Fibroblast of lung (primary cell): ENCODE data around the gene ADAMTS3. TPM values are rescaled to one million over a fixed set of nuclear protein-coding genes. Genes with fewer than 3 reads are reported as not detected.

Experiments used
- DNase-seq, 2 donors: peaks; one replicate each; pipeline versions ENCODE4 v3.0.0 to v3.0.0-alpha.2; 2010; ENCODE audit warnings: low read depth in 2 of 2
- H2AFZ ChIP-seq: 2 replicates; pipeline ENCODE4 v1.5.1; 2012; ENCODE audit warnings: low read length, control low read depth, inconsistent platforms
- H3K27ac ChIP-seq: 2 replicates; pipeline ENCODE4 v1.5.1; 2011; ENCODE audit warnings: low read length, control low read depth; ENCODE audit not compliant: insufficient read depth
- H3K27me3 ChIP-seq: 2 replicates; pipeline ENCODE4 v1.5.1; 2011; ENCODE audit warnings: mild to moderate bottlenecking, low read length; ENCODE audit not compliant: control insufficient read depth, insufficient read depth
- H3K36me3 ChIP-seq: 2 replicates; pipeline ENCODE4 v1.5.1; 2011; ENCODE audit warnings: low read length; ENCODE audit not compliant: control insufficient read depth, insufficient read depth
- H3K4me1 ChIP-seq: 2 replicates; pipeline ENCODE4 v1.5.1; 2011; ENCODE audit warnings: low read length; ENCODE audit not compliant: control insufficient read depth, insufficient read depth; ENCODE audit errors: extremely low read depth
- H3K4me2 ChIP-seq: 2 replicates; pipeline ENCODE4 v1.5.1; 2011; ENCODE audit warnings: low read length, control low read depth; ENCODE audit not compliant: insufficient read depth; ENCODE audit errors: extremely low read depth
- H3K4me3 ChIP-seq, 4 experiments: fragments of 200-600 bp in 1 of 4; sonication (generic) in 1 of 4; replicated peaks in 1 of 4; 2 replicates each; pipeline ENCODE4 v1.5.1; 2011 to 2016; ENCODE audit warnings: low read length in 4 of 4, low read depth in 3 of 4, mild to moderate bottlenecking in 3 of 4, control low read depth in 2 of 4, inconsistent platforms in 1 of 4, mixed read lengths in 1 of 4; ENCODE audit not compliant: insufficient read depth in 1 of 4; ENCODE audit errors: control extremely low read depth in 1 of 4
- H3K79me2 ChIP-seq: 2 replicates; pipeline ENCODE4 v1.5.1; 2012; ENCODE audit warnings: mild to moderate bottlenecking, low read length, inconsistent platforms; ENCODE audit not compliant: control insufficient read depth, insufficient read depth
- H3K9ac ChIP-seq: 2 replicates; pipeline ENCODE4 v1.5.1; 2011; ENCODE audit warnings: mild to moderate bottlenecking, low read length, control low read depth; ENCODE audit not compliant: insufficient read depth
- H3K9me3 ChIP-seq: 2 replicates; pipeline ENCODE4 v1.5.1; 2012; ENCODE audit warnings: low read depth, low read length; ENCODE audit not compliant: control insufficient read depth, insufficient read depth
- H4K20me1 ChIP-seq: 2 replicates; pipeline ENCODE4 v1.5.1; 2011; ENCODE audit warnings: low read length; ENCODE audit not compliant: control insufficient read depth, insufficient read depth; ENCODE audit errors: extremely low read depth
- EZH2 ChIP-seq: IDR thresholded peaks from 2 replicates; pipeline ENCODE4 v1.5.1; 2012; ENCODE audit warnings: low read length, control low read depth, mild to moderate bottlenecking; ENCODE audit errors: missing control alignments
- polyA plus RNA-seq, 2 donors: library from polyadenylated mRNA; depleted of rRNA in 1 of 2; stranded (reverse) in 1 of 2; unstranded in 1 of 2; fragments of >200 nt; gene quantifications; 2 replicates each; pipeline ENCODE4 v1.2.1, GENCODE V29; 2011 to 2012; ENCODE audit warnings: missing spikeins in 1 of 2
- total RNA-seq: library from RNA; depleted of rRNA; stranded (reverse); fragments of >200 nt; gene quantifications from 2 replicates; pipeline ENCODE4 v1.2.1, GENCODE V29; 2014
- TF ChIP-seq, protein P1 (sequence below), 2 donors: IDR thresholded peaks in 1 of 2; conservative IDR thresholded peaks in 1 of 2; 1 replicate in 1 of 2; 2 replicates in 1 of 2; pipeline ENCODE4 v1.5.1; 2011 to 2012; ENCODE audit warnings: low read length in 2 of 2, control low read depth in 1 of 2, inconsistent platforms in 1 of 2, low read depth in 1 of 2, mild to moderate bottlenecking in 1 of 2

ADAMTS3 gene
- total and polyA plus RNA-seq, 2 donors (not counting 1 experiment from before 2014, with no cell fraction given): 0.86 to 2.1 TPM

DNA sequence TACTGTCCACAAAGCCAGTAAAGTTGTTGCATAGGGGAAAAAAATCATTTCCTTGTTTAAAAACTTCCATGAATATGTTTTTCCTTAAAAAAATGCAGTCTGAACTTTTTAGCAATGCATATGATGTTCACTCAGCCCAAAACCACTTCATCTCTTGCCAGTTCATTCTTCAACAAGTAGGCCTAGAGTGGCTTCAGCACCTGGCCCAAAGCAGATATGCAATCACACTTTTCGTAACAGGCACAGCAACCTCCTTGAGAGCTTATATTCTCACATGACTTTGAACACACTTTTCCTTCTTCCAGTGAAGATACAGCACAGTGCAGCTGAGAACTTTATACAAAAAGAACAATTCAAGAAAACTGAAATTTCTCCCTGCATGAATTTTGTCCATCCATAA lies 128.6 kb downstream of the ADAMTS3 start:
- Histone ChIP-seq H3K4me3 (no peak overlapping the region), H4K20me1 (no peaks in the 10 kb centered on the region), H3K4me2 (no peak overlapping the region), H3K36me3 (no peaks in the 10 kb centered on the region), H3K27me3 (no peaks in the 10 kb centered on the region), H3K79me2 (no peaks in the 10 kb centered on the region), H2AFZ (no peak overlapping the region), H3K9me3 (no peaks in the 10 kb centered on the region), H3K4me1 (no peaks in the 10 kb centered on the region), H3K9ac (no peak overlapping the region), H3K27ac (no peak overlapping the region)
- TF ChIP-seq, protein P1, sequence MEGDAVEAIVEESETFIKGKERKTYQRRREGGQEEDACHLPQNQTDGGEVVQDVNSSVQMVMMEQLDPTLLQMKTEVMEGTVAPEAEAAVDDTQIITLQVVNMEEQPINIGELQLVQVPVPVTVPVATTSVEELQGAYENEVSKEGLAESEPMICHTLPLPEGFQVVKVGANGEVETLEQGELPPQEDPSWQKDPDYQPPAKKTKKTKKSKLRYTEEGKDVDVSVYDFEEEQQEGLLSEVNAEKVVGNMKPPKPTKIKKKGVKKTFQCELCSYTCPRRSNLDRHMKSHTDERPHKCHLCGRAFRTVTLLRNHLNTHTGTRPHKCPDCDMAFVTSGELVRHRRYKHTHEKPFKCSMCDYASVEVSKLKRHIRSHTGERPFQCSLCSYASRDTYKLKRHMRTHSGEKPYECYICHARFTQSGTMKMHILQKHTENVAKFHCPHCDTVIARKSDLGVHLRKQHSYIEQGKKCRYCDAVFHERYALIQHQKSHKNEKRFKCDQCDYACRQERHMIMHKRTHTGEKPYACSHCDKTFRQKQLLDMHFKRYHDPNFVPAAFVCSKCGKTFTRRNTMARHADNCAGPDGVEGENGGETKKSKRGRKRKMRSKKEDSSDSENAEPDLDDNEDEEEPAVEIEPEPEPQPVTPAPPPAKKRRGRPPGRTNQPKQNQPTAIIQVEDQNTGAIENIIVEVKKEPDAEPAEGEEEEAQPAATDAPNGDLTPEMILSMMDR (conservative IDR thresholded peaks at IDR 0.05 in 1 of 2, IDR thresholded peaks at IDR 0.05 in 1 of 2; ENCODE audit: low read depth in 1 of 2, low read length in 2 of 2): no peak
- no peak for TF ChIP-seq EZH2
- no peak for DNase-seq

DNA sequence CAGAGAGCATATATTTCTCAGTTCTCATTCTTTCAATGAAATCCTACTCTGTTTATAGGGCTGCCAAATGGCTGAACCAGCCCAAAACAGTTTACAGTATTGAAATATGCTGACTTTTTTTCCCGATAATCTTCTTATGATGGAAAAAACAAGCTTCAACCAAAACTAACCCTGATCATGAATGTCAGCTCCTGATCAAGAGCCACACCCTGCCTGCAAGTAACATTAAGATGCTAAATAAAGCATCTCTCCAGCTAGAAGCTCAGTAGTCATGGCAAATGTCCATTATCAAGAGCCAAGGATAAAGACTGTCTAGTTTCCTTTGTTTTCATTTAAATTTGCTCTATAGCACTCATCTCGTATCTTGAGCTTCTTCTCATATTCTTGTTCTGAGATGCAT lies 136.0 kb downstream of the ADAMTS3 start:
- Histone ChIP-seq H3K9ac (no peak overlapping the region), H3K27me3 (no peaks in the 10 kb centered on the region), H3K4me2 (no peak overlapping the region), H3K36me3 (no peaks in the 10 kb centered on the region), H3K79me2 (no peaks in the 10 kb centered on the region), H3K4me1 (no peaks in the 10 kb centered on the region), H3K9me3 (no peaks in the 10 kb centered on the region), H3K27ac (no peak overlapping the region), H3K4me3 (no peak overlapping the region), H2AFZ (no peak overlapping the region), H4K20me1 (no peaks in the 10 kb centered on the region)
- DNase-seq: no peak
- TF ChIP-seq, protein P1 (conservative IDR thresholded peaks at IDR 0.05 in 1 of 2, IDR thresholded peaks at IDR 0.05 in 1 of 2; ENCODE audit: low read depth in 1 of 2, low read length in 2 of 2): no peak
- TF ChIP-seq EZH2: no peak

DNA sequence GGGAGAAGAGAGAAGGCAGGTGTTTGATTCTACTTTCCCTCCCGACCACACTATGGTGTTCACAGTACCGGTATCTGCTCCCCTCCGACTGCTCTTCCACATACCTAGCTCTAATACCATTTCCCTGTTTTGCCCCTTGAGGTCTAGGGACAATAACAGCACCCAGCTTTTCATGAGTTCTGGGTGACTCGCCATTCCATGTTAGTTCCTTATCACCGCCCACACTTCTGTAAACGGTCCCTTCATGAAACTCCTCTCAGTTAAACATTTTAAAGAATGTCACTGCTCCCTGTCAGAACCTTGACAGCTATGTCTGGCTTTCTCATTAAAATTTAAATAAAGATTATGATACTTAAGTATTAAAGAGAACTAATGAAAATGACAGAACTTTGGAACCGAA lies 136.7 kb downstream of the ADAMTS3 start:
- peak in 1 of 2 donors; percentile 6 for DNase-seq
- no peak overlapping the region for H2AFZ ChIP-seq
- no peak overlapping the region for H3K4me3 ChIP-seq
- no peak overlapping the region for H3K4me2 ChIP-seq
- no peaks in the 10 kb centered on the region for H3K9me3 ChIP-seq
- H3K79me2 ChIP-seq: no peaks in the 10 kb centered on the region
- H3K4me1 ChIP-seq: no peaks in the 10 kb centered on the region
- H3K27me3 ChIP-seq: no peaks in the 10 kb centered on the region
- no peak overlapping the region for H3K27ac ChIP-seq
- no peaks in the 10 kb centered on the region for H4K20me1 ChIP-seq
- H3K36me3 ChIP-seq: no peaks in the 10 kb centered on the region
- no peak for TF ChIP-seq EZH2
- TF ChIP-seq, protein P1 (conservative IDR thresholded peaks at IDR 0.05 in 1 of 2, IDR thresholded peaks at IDR 0.05 in 1 of 2; ENCODE audit: low read depth in 1 of 2, low read length in 2 of 2): no peak
- no peak overlapping the region for H3K9ac ChIP-seq
